PC-9 (cell line): Measurements from ENCODE around the gene GPBP1. TPM values are rescaled to one million over a fixed set of nuclear protein-coding genes. Genes with fewer than 3 reads are reported as not detected.

Experiments used
- BruUV-seq: library from RNA; stranded (reverse); fragments of 400-500 nt; replicated peaks from 2 replicates; lab custom pipeline; 2021; lab: Mats Ljungman, UMichigan
- CTCF ChIA-PET: fragments of 300-600 bp; sonication (Branson Sonifier 250); formaldehyde crosslinking; loops from one replicate; lab custom pipeline; 2022; ENCODE audit warnings: antibody characterized with exemption; lab: Charles Lee
- POLR2A ChIA-PET: fragments of 300-600 bp; sonication (Branson Sonifier 250); formaldehyde crosslinking; loops from one replicate; lab custom pipeline; 2022; ENCODE audit warnings: antibody characterized with exemption; ENCODE audit not compliant: unreplicated experiment; lab: Charles Lee
- DNase-seq, 2 experiments: peaks; one replicate each; pipeline versions ENCODE4 v3.0.0 to v3.0.0-alpha.2; 2015 to 2022; ENCODE audit warnings: mixed read lengths in 1 of 2
- H2AFZ ChIP-seq: fragments of 200-600 bp; sonication (generic); 2 replicates; pipeline ENCODE4 v1.8.1; 2017; ENCODE audit warnings: antibody characterized with exemption
- H3F3A ChIP-seq: fragments of 200-600 bp; sonication (generic); 2 replicates; pipeline ENCODE4 v1.8.1; 2017; ENCODE audit warnings: antibody characterized with exemption, mild to moderate bottlenecking, low read depth; ENCODE audit not compliant: insufficient read depth
- H3K27ac ChIP-seq: fragments of 200-600 bp; sonication (generic); 2 replicates; pipeline ENCODE4 v1.6.1; 2016; ENCODE audit warnings: mixed run types
- H3K27me3 ChIP-seq: fragments of 200-600 bp; sonication (generic); 2 replicates; pipeline ENCODE4 v1.6.1; 2016; ENCODE audit warnings: low read depth, mixed run types; ENCODE audit not compliant: insufficient read depth
- H3K36me3 ChIP-seq: fragments of 200-600 bp; sonication (generic); 2 replicates; pipeline ENCODE4 v1.6.1; 2016; ENCODE audit warnings: low read depth, mixed run types
- H3K4me1 ChIP-seq: fragments of 200-600 bp; sonication (generic); replicated peaks from 2 replicates; pipeline ENCODE4 v1.6.1; 2016; ENCODE audit warnings: mixed run types; ENCODE audit not compliant: insufficient read depth
- H3K4me2 ChIP-seq: fragments of 200-600 bp; sonication (generic); 2 replicates; pipeline ENCODE4 v1.6.1; 2017; ENCODE audit warnings: mixed run types
- H3K4me3 ChIP-seq: fragments of 200-600 bp; sonication (generic); 2 replicates; pipeline ENCODE4 v1.6.1; 2016; ENCODE audit warnings: mixed run types
- H3K79me2 ChIP-seq: fragments of 200-600 bp; sonication (generic); 2 replicates; pipeline ENCODE4 v1.6.1; 2017; ENCODE audit warnings: low read depth, mixed run types
- H3K9me2 ChIP-seq: fragments of 200-600 bp; sonication (generic); 2 replicates; pipeline ENCODE4 v1.8.1; 2017; ENCODE audit warnings: mild to moderate bottlenecking; ENCODE audit not compliant: insufficient read depth
- H3K9me3 ChIP-seq: fragments of 200-600 bp; sonication (generic); 2 replicates; pipeline ENCODE4 v1.8.1; 2016; ENCODE audit warnings: low read depth; ENCODE audit not compliant: insufficient read depth
- H4K20me1 ChIP-seq: fragments of 200-600 bp; sonication (generic); 2 replicates; pipeline ENCODE4 v1.8.1; 2017; ENCODE audit not compliant: insufficient read depth
- CTCF ChIP-seq: fragments of 200-600 bp; sonication (generic); conservative IDR thresholded peaks from 2 replicates; pipeline ENCODE4 v1.6.1; 2017; ENCODE audit warnings: mixed run types, antibody characterized with exemption, mild to moderate bottlenecking, moderate library complexity
- EZH2 ChIP-seq: fragments of 200-600 bp; sonication (generic); IDR thresholded peaks from 2 replicates; pipeline ENCODE4 v1.8.0; 2017; ENCODE audit warnings: antibody characterized with exemption, low read depth
- intact Hi-C: fragments of 100-400 bp; cut with micrococcal nuclease; formaldehyde crosslinking; loops from one replicate; pipeline ENCODE4 v1.10.0; 2022; ENCODE audit not compliant: unreplicated experiment
- total RNA-seq: library from RNA; stranded (reverse); gene quantifications from 2 replicates; pipeline ENCODE4 v1.2.3, GENCODE V29; 2021

GPBP1 gene
- total RNA-seq, 1 experiment from 2014 or later, result 75.0 TPM

- Histone ChIP-seq H3F3A (peaks cover 9% of the 10 kb centered on the region), H3K27ac (no peak overlapping the region), H3K9me2 (no peaks in the 10 kb centered on the region), H3K27me3 (no peaks in the 10 kb centered on the region), H4K20me1 (peaks cover 94% of the 10 kb centered on the region), H2AFZ (no peak overlapping the region), H3K9me3 (no peaks in the 10 kb centered on the region), H3K4me1 (0 out of 2 replicates have a peak, but pooled peaks cover 3% of the 10 kb centered on the region), H3K36me3 (0 out of 2 replicates have a peak, but pooled peaks cover 5% of the 10 kb centered on the region), H3K79me2 (peaks cover 100% of the 10 kb centered on the region), H3K4me2 (no peak overlapping the region), H3K4me3 (no peak overlapping the region)
- POLR2A ChIA-PET, result no interaction called here
- DNase-seq, result no peak
- no TSS peak for BruUV-seq
- TF ChIP-seq CTCF (no peak), EZH2 (no peak)
- intact Hi-C loops, result no loop called here
- CTCF ChIA-PET, result interaction anchor here (0.9 kb wide), 1 partner anchor 25 kb away, joined by 3 read pairs; no protein-coding TSS in a partner anchor
These were observed 15.7 kb downstream of the GPBP1 start for GRCh38 chr5:57189515-57189914.

GRCh38 chr5:57190593-57190992, 16.7 kb downstream of the GPBP1 start:
- H3K79me2 ChIP-seq, result peaks cover 100% of the 10 kb centered on the region
- intact Hi-C loops, result no loop called here
- H3F3A ChIP-seq, result peaks cover 9% of the 10 kb centered on the region
- ChIA-PET POLR2A (no interaction called here), CTCF (interaction anchor here (0.5 to 0.6 kb wide), 3 partner anchors 19 to 862 kb away, joined by 3 to 5 read pairs (median 3); no protein-coding TSS in a partner anchor)
- no peak overlapping the region for H3K4me3 ChIP-seq
- H3K27me3 ChIP-seq, result no peaks in the 10 kb centered on the region
- peaks cover 94% of the 10 kb centered on the region for H4K20me1 ChIP-seq
- H3K9me2 ChIP-seq, result no peaks in the 10 kb centered on the region
- DNase-seq, result no peak
- no peaks in the 10 kb centered on the region for H3K9me3 ChIP-seq
- H3K4me2 ChIP-seq, result no peak overlapping the region
- no peak for TF ChIP-seq CTCF
- TF ChIP-seq EZH2, result no peak
- no peak overlapping the region for H3K27ac ChIP-seq
- BruUV-seq, result no TSS peak
- H2AFZ ChIP-seq, result no peak overlapping the region
- H3K4me1 ChIP-seq, result no peaks in the 10 kb centered on the region
- 0 out of 2 replicates have a peak, but pooled peaks cover 5% of the 10 kb centered on the region for H3K36me3 ChIP-seq

- Histone ChIP-seq H3K9me3 (no peaks in the 10 kb centered on the region), H3K9me2 (no peaks in the 10 kb centered on the region), H3K36me3 (0 out of 2 replicates have a peak, but pooled peaks cover 5% of the 10 kb centered on the region), H4K20me1 (peaks cover 93% of the 10 kb centered on the region), H3F3A (peaks cover 9% of the 10 kb centered on the region), H3K79me2 (peaks cover 100% of the 10 kb centered on the region), H3K4me3 (no peak overlapping the region), H3K27ac (no peak overlapping the region), H2AFZ (no peak overlapping the region), H3K4me1 (no peaks in the 10 kb centered on the region), H3K27me3 (no peaks in the 10 kb centered on the region), H3K4me2 (no peak overlapping the region)
- POLR2A ChIA-PET, result no interaction called here
- no TSS peak for BruUV-seq
- no peak for TF ChIP-seq CTCF
- no peak for TF ChIP-seq EZH2
- no peak for DNase-seq
- intact Hi-C loops, result no loop called here
- CTCF ChIA-PET, result interaction anchor here (0.6 kb wide), 1 partner anchor 863 kb away, joined by 5 read pairs; no protein-coding TSS in a partner anchor
These were observed 17.3 kb downstream of the GPBP1 start for GRCh38 chr5:57191163-57191562.
